Measurements from ENCODE around the gene ANKRD33B. TPM values are rescaled to one million over a fixed set of nuclear protein-coding genes. Genes with fewer than 3 reads are reported as not detected.

The ANKRD33B gene
- total RNA-seq, 1 experiment from 2014 or later, result 25.3 TPM

- peaks cover 46% of the 10 kb centered on the region for H3K4me1 Mint-ChIP-seq (ENCODE audit: low read depth, unreplicated experiment)
- DNase-seq, result no peak
- no peak overlapping the region for H3K4me3 Mint-ChIP-seq (ENCODE audit: unreplicated experiment)
- H3K36me3 ChIP-seq (ENCODE audit: control insufficient read depth, insufficient read depth, low read length), result no peaks in the 10 kb centered on the region
- CTCF ChIA-PET, result interaction anchor here (1.4 to 2.4 kb wide), 2 partner anchors 69 to 77 kb away, joined by 5 to 9 read pairs; no protein-coding TSS in a partner anchor
- no TSS peak for BruUV-seq (replicated peaks)
- H3K9me3 Mint-ChIP-seq (ENCODE audit: unreplicated experiment), result no peaks in the 10 kb centered on the region
- no peak overlapping the region for H3K4me3 ChIP-seq (ENCODE audit: low read depth, low read length)
- H3K27me3 ChIP-seq (replicated peaks; ENCODE audit: control insufficient read depth, insufficient read depth, low read length), result no peaks in the 10 kb centered on the region
- TF ChIP-seq CTCF (IDR thresholded peaks at IDR 0.05; ENCODE audit: insufficient read depth in 1 of 2, low read depth in 1 of 2, low read length in 1 of 2, severe bottlenecking in 1 of 2, unreplicated experiment in 1 of 2), result no peak
- no peaks in the 10 kb centered on the region for H3K27me3 Mint-ChIP-seq (ENCODE audit: insufficient read depth, unreplicated experiment)
- intact Hi-C loops (cut with micrococcal nuclease; ENCODE audit: unreplicated experiment), result loop anchor here (2.0 to 5.0 kb wide), 2 partner anchors 44 to 77 kb away; no protein-coding TSS in a partner anchor
- H3K9me3 ChIP-seq, result no peaks in the 10 kb centered on the region
- H3K27ac Mint-ChIP-seq (ENCODE audit: unreplicated experiment), result peak overlapping the region; percentile 97
- H3K36me3 Mint-ChIP-seq (ENCODE audit: insufficient read depth, unreplicated experiment), result peaks cover 21% of the 10 kb centered on the region
- H3K4me1 ChIP-seq, result peaks cover 55% of the 10 kb centered on the region
- POLR2A ChIA-PET, result interaction anchor here (1.4 kb wide), 1 partner anchor 14 kb away, joined by 14 read pairs; the partner anchor contains the start of gene ANKRD33B
Measured at GRCh38 chr5:10550222-10550995, 13.5 kb upstream of the ANKRD33B start.

GRCh38 chr5:10551782-10552138 is 12.1 kb upstream of the ANKRD33B start:
- H3K36me3 Mint-ChIP-seq (ENCODE audit: insufficient read depth, unreplicated experiment), result peaks cover 21% of the 10 kb centered on the region
- BruUV-seq (replicated peaks), result TSS peak; percentile 99
- no peaks in the 10 kb centered on the region for H3K9me3 Mint-ChIP-seq (ENCODE audit: unreplicated experiment)
- intact Hi-C loops (cut with micrococcal nuclease; ENCODE audit: unreplicated experiment), result loop anchor here (1.0 to 5.0 kb wide), 5 partner anchors 9 to 76 kb away; no protein-coding TSS in a partner anchor
- H3K27me3 ChIP-seq (replicated peaks; ENCODE audit: control insufficient read depth, insufficient read depth, low read length), result no peaks in the 10 kb centered on the region
- no peak for TF ChIP-seq CTCF (IDR thresholded peaks at IDR 0.05; ENCODE audit: insufficient read depth in 1 of 2, low read depth in 1 of 2, low read length in 1 of 2, severe bottlenecking in 1 of 2, unreplicated experiment in 1 of 2)
- H3K27ac Mint-ChIP-seq (ENCODE audit: unreplicated experiment), result peak overlapping the region; percentile 97
- peak overlapping the region; percentile 56 for H3K4me3 Mint-ChIP-seq (ENCODE audit: unreplicated experiment)
- no peak overlapping the region for H3K4me3 ChIP-seq (ENCODE audit: low read depth, low read length)
- DNase-seq, result no peak
- H3K27me3 Mint-ChIP-seq (ENCODE audit: insufficient read depth, unreplicated experiment), result no peaks in the 10 kb centered on the region
- peaks cover 57% of the 10 kb centered on the region for H3K4me1 Mint-ChIP-seq (ENCODE audit: low read depth, unreplicated experiment)
- ChIA-PET POLR2A (interaction anchor here (0.9 to 1.4 kb wide), 8 partner anchors 8 to 198 kb away, joined by 3 to 14 read pairs (median 3); partner anchors contain the start of genes ANKRD33B and MARCHF6), CTCF (interaction anchor here (0.6 to 2.4 kb wide), 3 partner anchors 10 to 75 kb away, joined by 3 to 9 read pairs (median 5); no protein-coding TSS in a partner anchor)
- peaks cover 56% of the 10 kb centered on the region for H3K4me1 ChIP-seq
- no peaks in the 10 kb centered on the region for H3K9me3 ChIP-seq
- no peaks in the 10 kb centered on the region for H3K36me3 ChIP-seq (ENCODE audit: control insufficient read depth, insufficient read depth, low read length)
